Amniotic epithelial cell (primary cell): ENCODE results near the gene CPSF4L.
A peak's percentile ranks its signal among the peaks of the same experiment; 100 is the strongest.
"Not testable (repeated sequence)": the region's sequence is repeated elsewhere in the genome, so short reads cannot be mapped to it uniquely, and the experiment has no call there.

ENCODE experiments used
- DNase-seq: peaks from one replicate; pipeline ENCODE4 v3.0.0-alpha.2; 2010; ENCODE audit warnings: low read depth

The CPSF4L gene

DNA sequence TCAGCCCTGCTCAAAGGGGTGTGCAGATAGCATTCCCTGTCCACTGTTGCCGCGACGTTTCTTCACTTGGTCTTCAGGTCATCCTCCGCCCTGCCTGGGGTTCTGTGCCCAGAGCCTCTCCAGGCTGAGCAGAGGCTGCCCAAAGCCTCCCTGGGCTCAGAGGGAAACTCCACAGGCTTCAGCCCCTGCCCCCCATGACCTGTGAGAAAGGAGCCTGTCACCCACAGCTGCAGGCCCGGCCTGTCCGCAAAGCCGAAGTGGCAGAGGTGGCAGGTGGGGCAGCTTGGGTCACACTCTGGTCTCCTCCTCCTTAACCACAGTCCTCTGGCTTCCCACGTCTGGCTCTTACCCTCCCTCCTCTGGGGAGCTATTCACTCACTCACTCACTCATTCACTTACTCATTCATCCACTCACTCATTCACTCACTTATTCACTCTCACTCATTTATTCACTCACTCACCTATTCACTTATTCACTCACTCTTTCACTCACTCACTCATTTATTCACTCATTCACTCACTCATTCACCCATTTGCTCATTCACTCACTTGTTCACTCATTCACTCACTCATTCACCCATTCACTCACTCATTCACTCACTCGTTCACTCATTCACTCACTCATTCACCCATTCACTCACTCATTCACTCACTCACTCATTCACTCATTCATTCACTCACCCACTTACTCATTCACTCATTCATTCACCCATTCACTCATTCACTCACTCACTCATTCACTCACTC, 7.1 kb upstream of the CPSF4L start:
- no peak for DNase-seq

DNA sequence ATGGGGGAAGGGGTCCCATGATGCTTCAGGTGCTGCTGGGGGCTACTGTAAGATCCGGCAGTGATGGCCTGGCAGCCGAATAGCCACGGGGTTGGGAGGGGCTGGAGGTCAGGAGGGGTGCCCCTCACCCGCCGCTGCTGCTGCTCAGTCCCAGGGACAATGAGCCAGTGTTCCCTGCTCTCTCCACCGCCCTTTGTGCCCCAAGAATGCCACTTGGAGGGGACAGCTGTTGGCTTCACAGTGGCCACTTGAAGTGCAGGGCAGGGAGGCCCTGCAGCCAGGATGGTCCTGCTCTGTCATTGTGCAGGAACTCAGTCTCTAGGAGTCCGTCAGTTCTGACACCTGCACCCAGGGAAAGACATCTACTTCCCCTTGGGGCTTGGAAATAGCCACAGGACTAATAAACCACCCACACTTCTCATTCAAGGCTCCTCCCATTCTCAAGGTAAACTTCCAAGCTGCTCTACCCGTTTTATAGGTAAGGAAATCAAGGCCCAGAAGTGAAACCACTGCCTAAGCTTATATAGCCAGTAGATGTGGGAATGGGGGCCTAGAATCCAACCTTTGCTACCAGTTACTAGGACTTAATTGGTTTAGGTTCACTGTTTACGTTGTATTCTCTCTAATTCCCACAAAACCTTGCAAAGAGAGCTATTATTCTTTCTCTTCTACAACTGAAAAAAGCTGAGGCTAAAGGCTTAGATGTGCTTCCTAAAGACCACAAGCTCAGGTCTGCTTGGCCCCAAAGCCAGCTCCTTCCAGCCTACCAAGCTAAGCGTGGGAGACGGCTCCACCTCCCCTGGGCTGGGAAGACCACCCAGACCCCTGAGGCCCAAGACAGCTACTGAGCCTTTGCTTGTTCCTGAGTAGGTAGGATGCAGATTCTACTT, 6.2 kb upstream of the CPSF4L start:
- DNase-seq: no peak

DNA sequence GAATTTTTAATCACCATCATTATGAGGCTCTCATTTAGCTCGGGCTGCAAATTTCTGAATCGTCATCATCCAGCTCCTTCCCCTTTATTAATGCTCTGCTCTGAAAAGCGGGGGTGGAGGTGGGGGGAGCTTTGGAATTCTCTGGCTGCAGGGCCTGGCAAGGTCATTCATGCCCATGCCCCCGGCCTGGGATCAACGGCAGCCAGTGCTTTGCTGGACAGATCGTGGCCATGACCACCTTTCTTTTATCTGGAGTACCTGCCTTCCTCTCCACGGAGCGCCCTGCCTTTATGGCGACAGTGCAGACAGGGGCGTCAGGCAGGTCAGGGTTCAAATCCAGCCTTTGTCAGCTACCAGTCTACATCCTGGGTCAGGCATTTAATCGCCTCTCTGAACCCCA, 5.1 kb upstream of the CPSF4L start:
- no peak for DNase-seq

DNA sequence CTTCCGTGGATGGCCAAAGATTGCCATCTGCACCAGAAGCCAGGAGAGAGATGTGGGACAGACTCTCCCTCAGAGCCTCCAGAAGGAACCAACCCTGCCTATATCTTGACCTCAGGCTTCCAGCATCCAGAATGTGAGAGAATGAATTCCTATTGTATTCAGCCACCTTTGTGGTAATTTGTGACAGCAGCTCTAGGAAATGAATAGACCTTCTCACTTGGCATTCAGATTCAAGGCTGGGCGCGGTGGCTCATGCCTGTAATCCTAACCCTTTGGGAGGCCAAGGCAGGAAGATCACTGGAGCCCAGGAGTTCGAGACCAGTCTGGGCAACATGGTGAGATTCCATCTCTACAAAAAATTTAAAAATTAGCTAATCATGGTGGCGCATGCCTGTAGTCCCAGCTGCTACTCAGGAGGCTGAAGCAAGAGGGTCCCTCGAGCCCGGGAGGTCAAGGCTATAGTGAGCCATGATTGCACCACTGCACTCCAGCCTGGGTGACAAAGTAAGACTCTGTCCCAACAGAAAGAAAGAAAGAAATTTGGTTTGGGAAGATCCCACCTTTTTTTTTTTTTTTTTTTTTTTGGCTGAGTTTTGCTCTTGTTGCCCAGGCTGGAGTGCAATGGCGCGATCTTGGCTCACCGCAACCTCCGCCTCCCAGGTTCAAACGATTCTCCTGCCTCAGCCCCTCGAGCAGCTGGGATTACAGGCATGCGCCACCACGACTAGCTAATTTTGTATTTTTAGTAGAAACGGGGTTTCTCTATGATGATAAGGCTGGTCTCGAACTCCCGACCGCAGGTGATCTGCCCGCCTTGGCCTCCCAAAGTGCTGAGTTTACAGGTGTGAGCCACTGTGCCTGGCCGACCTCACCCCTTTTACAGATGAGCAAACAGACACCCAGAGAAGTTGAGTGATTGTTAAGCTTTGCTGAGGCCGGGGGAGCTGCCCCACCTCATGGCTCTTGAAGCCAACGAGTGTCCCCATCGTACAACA, 4.3 kb upstream of the CPSF4L start:
- DNase-seq: no peak

DNA sequence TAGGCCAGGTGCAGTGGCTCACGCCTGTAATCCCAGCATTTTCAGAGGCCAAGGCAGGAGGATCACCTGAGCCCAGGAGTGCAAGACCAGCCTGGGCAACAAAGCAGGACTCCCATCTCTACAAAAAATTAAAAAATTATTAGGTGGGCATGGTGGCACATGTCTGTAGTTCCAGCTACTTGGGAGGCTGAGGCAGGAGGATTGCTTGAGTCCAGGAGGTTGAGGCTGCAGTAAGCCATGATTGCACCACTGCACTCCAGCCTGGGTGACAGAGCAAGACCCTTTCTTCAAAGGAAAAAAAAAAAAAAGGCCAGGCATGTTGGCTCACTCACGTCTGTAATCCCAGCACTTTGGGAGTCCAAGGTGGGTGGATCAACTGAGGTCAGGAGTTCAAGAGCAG, 2.8 kb upstream of the CPSF4L start:
- not testable (repeated sequence) for DNase-seq

DNA sequence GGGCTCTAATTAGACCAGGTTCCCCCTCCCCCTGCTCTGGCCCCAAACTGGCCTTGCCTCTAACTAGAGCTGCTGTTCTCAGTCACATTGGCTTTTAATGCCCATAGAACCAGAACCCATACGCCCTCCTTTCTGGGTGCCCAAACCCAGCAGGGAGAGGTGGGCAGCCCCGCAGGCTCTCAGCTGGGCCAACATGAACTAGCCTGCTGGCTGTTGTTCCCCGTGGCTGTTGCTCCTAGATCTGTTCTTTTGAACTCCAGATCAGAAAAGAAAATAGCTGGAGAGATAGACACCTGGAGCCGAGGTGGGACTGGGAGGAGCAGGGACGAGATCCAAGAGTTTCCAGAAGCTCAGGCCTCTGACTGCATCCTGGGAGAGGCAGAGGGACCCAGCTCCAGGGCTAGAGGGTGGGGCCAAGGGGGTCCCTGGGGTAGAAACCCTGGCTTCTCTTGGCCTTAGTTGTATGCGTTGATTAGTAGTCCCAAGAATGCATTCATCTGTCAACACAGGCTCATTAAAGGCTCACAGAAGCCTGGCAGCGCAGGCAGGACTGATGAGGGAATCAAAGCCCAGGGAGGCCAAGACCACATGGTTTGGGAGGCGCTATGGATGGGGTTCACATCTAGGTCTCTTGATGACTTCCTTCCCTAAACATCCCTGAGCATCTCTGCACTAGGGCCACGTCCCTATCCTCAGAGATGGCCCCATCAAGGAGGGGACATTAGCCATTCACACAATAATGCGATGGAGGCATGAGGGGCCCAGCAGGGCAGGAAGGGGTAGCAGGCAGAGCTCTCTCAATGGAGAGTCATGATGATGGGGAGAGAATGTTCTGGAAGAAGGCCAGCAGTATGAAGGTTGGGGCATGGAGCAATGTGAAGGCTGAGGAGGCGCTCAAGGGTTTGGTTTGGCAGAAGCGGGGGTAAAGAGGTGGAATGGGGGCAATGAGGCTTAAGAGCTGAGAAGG, 1.3 kb upstream of the CPSF4L start:
- DNase-seq: no peak

DNA sequence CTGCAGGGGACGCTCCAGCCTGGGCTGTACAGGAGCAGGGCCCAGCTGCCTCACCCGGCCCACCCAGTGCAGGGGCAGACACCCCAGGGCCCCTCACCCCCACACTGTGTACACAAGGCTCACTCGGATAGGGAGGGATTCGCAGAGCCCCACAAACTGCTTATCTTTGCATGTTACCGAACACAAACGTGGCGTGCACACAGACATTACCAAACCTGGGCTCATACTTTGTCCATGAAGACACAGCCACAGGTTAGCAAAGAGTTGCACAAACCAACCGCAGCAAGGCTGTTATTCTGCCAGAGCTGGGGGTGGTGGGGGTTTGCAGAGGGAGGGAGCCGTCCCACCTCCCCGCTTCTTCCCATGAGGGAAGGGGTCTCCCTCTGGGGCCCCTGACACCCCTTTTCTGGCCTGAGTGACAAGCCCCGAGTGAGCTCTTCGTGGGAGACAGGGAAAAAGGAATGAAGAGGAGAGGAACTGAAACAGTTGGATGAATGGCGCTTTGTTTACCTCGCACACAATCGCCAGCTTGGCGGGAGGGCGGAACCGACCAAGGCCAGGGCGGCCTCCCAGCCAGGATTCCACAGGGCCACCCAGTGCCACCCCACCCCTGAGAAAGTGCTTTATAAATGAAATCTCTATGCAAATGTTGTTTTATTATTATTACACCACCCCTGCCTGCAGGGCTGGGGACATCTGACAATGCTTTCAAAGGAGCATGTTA, 434 bp upstream of the CPSF4L start:
- peak; percentile 90 for DNase-seq

DNA sequence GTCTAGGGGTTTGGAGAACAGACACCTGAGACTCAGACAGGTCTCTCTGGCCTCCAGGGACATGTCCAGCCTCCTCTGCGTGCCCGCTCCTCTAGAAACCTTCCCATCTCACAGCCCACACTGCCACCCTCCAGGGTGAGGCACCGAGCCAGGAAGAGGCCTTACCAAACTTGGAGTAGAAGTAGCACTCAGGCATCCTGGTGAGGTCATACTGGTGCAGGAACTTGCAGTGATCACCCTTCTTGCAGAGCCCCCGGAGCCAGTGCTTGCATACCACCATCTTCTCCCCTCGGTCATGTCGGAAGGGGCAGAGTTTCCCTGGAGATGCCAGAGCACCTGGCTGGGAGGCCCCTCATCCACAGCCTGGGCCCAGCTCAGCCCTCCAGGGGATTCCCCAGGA, 4.2 kb downstream of the CPSF4L start:
- no peak for DNase-seq

DNA sequence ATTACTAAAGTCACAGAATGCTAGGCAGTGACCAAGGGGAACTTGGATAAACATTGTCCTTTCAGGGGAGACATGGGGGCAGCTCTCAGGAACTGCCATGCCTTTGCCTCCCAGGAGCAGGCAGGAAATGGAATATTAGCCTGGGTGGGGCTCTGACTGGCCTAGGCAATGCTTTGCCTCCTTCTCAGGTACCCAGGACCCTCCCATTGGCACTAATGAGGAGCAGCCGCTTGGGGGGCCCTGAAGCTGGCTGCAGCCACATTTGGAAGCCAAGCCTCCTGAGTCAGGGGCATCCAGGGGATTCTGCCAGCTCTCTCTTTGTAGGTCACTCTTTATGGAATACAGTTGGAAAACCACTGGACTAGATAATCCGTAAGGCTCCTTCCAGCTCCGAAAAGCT, 5.5 kb downstream of the CPSF4L start:
- DNase-seq: no peak

DNA sequence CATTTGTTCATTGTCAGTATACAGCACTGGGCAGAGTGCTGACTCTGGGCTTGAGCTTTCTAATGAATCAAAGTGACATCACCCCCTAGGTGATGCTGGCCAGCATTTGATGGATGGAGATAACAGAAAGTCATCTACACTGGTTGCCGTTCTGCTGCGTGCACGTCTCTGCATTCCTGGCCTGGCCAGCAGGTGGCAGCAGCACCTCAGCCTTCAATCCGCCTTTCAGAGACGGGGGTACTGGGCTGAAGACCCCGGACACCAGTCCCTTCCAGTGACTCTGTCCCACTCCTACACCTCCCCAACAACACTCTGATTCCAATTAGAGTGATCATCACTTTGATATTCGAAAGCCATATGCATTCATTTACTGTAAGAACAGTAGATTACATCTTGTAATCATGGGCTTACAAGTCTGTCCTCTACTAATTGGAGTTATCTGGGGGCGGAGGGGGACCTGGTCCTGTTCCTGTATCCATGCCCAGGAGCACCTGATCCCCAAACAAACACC, 6.0 kb downstream of the CPSF4L start:
- peak; percentile 27 for DNase-seq

DNA sequence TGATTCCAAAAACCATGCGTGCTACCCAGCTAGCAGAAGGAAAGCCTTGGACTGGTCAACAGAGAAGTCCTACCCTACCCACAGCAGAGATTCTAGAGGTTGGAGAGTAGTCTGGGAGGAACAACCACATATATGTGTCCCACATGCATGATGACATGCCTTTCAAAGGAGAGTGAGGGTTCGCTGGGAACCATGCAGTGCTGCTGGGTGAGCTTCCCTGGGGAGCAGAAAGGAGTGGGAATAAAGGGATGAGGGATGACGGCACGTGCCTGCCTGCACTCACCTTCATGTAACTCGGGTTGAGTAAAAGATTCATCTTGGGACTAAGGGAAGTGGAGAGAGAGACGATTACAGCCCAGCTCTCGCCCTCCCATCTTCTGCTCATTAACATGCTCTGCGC, 9.8 kb downstream of the CPSF4L start:
- no peak for DNase-seq

DNA sequence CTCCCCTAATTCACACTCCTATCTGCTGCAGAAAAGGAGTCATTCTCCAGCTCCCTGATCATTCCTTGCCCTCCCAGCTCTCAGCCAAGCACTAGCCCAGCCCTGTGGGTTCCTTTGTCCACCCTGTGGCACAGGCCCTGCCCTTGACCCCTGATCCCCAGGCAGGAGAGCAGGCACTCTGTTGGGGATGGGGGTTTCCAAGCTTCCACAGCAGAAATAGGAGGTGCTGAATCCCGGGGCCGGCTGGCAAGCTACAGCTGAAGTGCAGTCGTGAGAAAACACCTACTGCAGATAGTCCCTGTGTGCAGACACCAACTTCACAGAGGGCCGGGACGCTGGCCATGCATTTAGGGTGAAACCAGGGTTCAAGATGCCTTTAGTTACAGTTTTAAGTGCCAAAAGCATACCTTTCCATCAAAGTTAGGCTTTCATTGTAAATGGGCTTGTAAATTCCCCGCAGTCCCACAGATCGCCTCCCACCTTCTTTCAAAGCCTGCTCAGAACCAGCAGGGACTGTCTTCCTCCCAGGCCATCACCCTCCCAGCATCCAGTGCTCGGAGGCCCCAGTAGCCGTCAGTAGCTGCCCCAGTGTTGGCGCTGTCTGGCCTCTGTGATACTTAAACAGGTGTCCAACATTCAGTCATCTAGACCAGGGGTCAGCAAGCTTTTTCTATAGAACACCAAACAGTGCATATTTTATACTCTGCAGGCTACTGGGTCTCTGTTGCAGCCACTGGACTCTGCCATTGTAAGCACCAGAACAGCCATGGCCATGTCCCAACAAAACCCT, 10.6 kb downstream of the CPSF4L start:
- no peak for DNase-seq

DNA sequence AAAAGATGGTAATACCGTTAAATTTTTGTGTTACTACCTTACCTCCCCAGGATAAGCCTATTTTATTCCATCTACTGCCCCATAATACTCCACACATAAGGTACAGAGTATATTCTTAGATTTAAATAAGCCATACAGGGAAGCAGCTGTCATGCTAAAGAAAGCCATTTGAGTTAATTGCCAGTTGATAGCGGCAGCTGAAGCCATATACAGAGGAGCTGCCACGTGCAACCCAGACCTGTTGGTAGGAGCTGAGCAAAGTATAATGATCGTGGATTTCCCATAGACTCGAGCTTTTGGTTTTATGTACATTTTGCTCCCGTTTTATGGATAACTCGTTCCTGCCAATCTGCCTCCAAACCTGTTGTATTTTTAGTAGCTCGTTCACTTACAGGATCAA, 12.0 kb downstream of the CPSF4L start:
- DNase-seq: no peak

DNA sequence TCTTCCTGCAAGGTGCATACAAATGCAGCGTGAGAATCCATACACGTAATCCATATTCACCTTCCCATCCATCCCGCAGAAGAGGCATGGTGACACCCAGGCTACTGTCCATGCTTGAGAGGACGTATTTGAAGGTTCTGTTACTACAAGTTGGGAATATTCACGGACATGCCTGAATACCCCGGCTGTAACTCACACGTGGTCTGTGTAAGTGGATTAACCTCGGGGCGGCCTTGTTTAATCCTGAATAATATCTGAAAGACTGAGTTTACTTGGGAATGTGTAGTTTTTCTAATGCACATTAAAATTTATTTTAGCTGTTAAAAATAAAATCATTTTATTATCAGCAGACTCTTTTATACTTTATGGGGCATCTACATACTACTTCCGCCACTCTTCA, 13.1 kb downstream of the CPSF4L start:
- DNase-seq: no peak

DNA sequence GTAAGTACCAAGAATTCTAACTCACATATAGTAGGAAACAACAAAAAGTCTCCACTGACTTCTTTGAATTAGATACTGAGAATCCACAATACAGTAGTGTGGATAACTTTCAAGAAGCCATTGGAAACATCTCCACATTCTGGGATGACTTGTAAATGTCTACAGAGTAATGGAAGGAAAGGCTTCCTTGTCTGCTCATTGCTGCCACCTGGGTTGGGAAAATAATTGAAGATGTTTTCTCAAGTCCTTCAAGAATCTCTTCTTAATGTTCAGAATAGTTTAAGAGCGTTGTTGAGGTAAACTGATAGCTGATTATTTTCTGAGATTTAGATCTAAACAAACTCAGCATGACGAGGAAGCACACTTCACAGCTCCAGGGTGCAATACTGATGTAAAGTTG, 14.0 kb downstream of the CPSF4L start:
- peak; percentile 24 for DNase-seq

DNA sequence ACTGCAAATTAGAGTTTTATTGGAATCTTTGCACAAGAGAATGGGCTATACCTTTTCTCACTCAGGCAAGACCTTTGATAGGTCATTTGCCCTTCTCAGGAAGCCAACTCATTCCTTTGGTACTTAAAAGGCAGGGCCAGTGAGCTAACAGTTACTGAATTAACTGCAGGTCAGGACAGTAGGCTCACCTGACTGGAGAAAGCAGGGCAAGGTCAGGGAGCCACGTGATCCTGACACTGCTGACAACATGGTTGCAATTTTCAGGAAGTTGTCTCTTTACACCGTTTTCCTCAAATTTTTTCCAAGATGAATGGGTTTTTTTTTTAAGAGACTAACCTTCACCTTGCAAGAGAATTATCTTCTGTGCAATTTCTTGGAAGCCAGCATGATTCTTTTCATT, 21.1 kb downstream of the CPSF4L start:
- no peak for DNase-seq

DNA sequence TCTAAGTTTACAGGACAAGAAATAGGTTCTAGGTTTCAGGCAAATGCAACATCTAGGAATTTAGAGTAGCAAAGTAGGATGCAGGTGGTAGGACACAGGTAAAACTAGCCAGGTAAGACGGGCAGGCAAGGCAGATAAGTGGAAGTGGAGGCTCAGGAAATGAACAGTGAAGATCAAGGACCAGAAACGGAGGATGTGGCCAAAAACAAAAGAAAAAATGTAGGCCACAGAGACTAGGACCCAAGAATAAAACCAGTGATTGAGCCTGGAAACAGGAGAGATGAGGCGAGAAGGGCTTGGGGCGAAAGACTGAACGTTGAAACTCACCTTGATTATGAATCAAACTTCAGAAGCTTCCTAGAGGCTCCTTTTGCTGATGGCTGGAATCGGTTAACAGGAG, 24.0 kb downstream of the CPSF4L start:
- no peak for DNase-seq

DNA sequence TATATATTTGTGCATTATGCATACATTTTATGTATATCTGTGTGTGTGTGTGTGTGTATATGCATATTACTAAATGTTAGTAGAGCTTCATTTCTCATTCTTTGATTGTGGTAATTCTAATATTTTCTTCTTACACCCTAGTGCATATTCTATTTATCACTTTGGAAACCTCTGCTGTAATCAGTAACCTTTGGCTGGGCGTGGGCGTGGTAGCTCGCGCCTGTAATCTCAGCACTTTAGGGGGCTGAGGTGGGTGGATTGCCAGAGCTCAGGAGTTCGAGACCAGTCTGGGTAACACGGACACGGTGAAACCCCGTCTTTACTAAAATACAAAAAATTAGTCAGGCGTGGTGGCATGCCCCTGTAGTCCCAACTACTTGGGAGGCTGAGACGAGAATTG, 26.9 kb downstream of the CPSF4L start:
- DNase-seq: no peak
